HG03460 (cell line): ENCODE measurements around the gene TRIM45.
A peak's percentile ranks its signal among the peaks of the same experiment; 100 is the strongest.
"Not testable (repeated sequence)": the region's sequence is repeated elsewhere in the genome, so short reads cannot be mapped to it uniquely, and the experiment has no call there.

Source experiments
- ATAC-seq: cut with Tn5 transposase; IDR thresholded peaks from one replicate; pipeline ENCODE4 v1.9.1; 2021; ENCODE audit not compliant: unreplicated experiment

Gene TRIM45

GRCh38 chr1:117101858-117102257, 19.7 kb downstream of the TRIM45 start:
- ATAC-seq, result not testable (repeated sequence)

GRCh38 chr1:117101334-117101733, 20.2 kb downstream of the TRIM45 start:
- no peak for ATAC-seq

GRCh38 chr1:117098287-117098890, 23.2 kb downstream of the TRIM45 start:
- ATAC-seq, result no peak

GRCh38 chr1:117097443-117097842, 24.1 kb downstream of the TRIM45 start:
- no peak for ATAC-seq

GRCh38 chr1:117096951-117097408, 24.6 kb downstream of the TRIM45 start:
- no peak for ATAC-seq

- no peak for ATAC-seq
Observed at GRCh38 chr1:117094841-117095604, 26.5 kb downstream of the TRIM45 start.

GRCh38 chr1:117093870-117094621, 27.5 kb downstream of the TRIM45 start:
- no peak for ATAC-seq

GRCh38 chr1:117093091-117093534, 28.4 kb downstream of the TRIM45 start:
- ATAC-seq, result no peak

GRCh38 chr1:117092594-117092993, 29.0 kb downstream of the TRIM45 start:
- no peak for ATAC-seq

- ATAC-seq, result no peak
Observed at GRCh38 chr1:117089996-117090395, 31.6 kb downstream of the TRIM45 start.

- ATAC-seq, result no peak
Observed at GRCh38 chr1:117087686-117088085, 33.9 kb downstream of the TRIM45 start.

- ATAC-seq, result no peak
Observed at GRCh38 chr1:117084231-117084630, 37.3 kb downstream of the TRIM45 start.

- ATAC-seq, result no peak
Observed at GRCh38 chr1:117079737-117080136, 41.8 kb downstream of the TRIM45 start.

GRCh38 chr1:117077267-117077666, 44.3 kb downstream of the TRIM45 start:
- no peak for ATAC-seq

GRCh38 chr1:117076648-117077047, 44.9 kb downstream of the TRIM45 start:
- ATAC-seq, result no peak

- no peak for ATAC-seq
Observed at GRCh38 chr1:117070124-117070523, 51.4 kb downstream of the TRIM45 start.

GRCh38 chr1:117069220-117069844, 52.2 kb downstream of the TRIM45 start:
- no peak for ATAC-seq

GRCh38 chr1:117068580-117068979, 53.0 kb downstream of the TRIM45 start:
- no peak for ATAC-seq

- peak; percentile 54 for ATAC-seq
Observed at GRCh38 chr1:117067533-117068370, 53.8 kb downstream of the TRIM45 start.

GRCh38 chr1:117066367-117066766, 55.2 kb downstream of the TRIM45 start:
- no peak for ATAC-seq
